ENCODE measurements around the gene MAST3.

The MAST3 gene

GRCh38 chr19:18117364-18117691, 19.8 kb downstream of the MAST3 start:
- Mint-ChIP-seq H3K4me1 (peaks cover 61% of the 10 kb centered on the region), H3K27me3 (no peaks in the 10 kb centered on the region), H3K27ac (peak overlapping the region; percentile 75 to 76), H3K9me3 (no peaks in the 10 kb centered on the region), H3K4me3 (peak overlapping the region; percentile 52 to 82)
- DNase-seq (no peak), ATAC-seq (no peak)

GRCh38 chr19:18117692-18118378, 20.3 kb downstream of the MAST3 start:
- Mint-ChIP-seq H3K4me1 (peaks cover 55% of the 10 kb centered on the region), H3K9me3 (no peaks in the 10 kb centered on the region), H3K4me3 (peak overlapping the region; percentile 82 to 93), H3K27ac (peak overlapping the region; percentile 72 to 83), H3K27me3 (no peaks in the 10 kb centered on the region)
- ATAC-seq, result peak; percentile 86
- peak; percentile 94 to 97 for DNase-seq

GRCh38 chr19:18118420-18119012, 20.9 kb downstream of the MAST3 start:
- no peaks in the 10 kb centered on the region for H3K9me3 Mint-ChIP-seq
- H3K4me1 Mint-ChIP-seq, result peaks cover 52% of the 10 kb centered on the region
- ATAC-seq (no peak), DNase-seq (no peak)
- H3K4me3 Mint-ChIP-seq, result peak overlapping the region; percentile 81 to 93
- no peaks in the 10 kb centered on the region for H3K27me3 Mint-ChIP-seq
- H3K27ac Mint-ChIP-seq, result peak overlapping the region; percentile 10 to 72

- H3K27ac Mint-ChIP-seq, result peak overlapping the region; percentile 91 to 97
- H3K9me3 Mint-ChIP-seq, result no peaks in the 10 kb centered on the region
- H3K27me3 Mint-ChIP-seq, result no peaks in the 10 kb centered on the region
- ATAC-seq (peak; percentile 57), DNase-seq (peak; percentile 41 to 50)
- peak overlapping the region; percentile 81 to 93 for H3K4me3 Mint-ChIP-seq
- H3K4me1 Mint-ChIP-seq, result peaks cover 52% of the 10 kb centered on the region
These were observed 21.6 kb downstream of the MAST3 start for GRCh38 chr19:18119013-18119716.

GRCh38 chr19:18119717-18120105, 22.1 kb downstream of the MAST3 start:
- H3K9me3 Mint-ChIP-seq, result no peaks in the 10 kb centered on the region

GRCh38 chr19:18120127-18120526, 22.5 kb downstream of the MAST3 start:
- Mint-ChIP-seq H3K27ac (peak overlapping the region; percentile 7 to 97), H3K9me3 (no peaks in the 10 kb centered on the region), H3K27me3 (no peaks in the 10 kb centered on the region), H3K4me1 (peaks cover 45% of the 10 kb centered on the region), H3K4me3 (peak overlapping the region; percentile 81 to 93)
- no peak for DNase-seq
- no peak for ATAC-seq

More at GRCh38 chr19:18119717-18120105, 22.1 kb downstream of the MAST3 start:
- Mint-ChIP-seq H3K4me1 (peaks cover 49% of the 10 kb centered on the region), H3K27ac (peak overlapping the region; percentile 7 to 97), H3K4me3 (peak overlapping the region; percentile 81 to 93), H3K27me3 (no peaks in the 10 kb centered on the region)
- DNase-seq, result peak; percentile 45 to 63
- ATAC-seq, result peak; percentile 63

GRCh38 chr19:18121166-18121565, 23.6 kb downstream of the MAST3 start:
- Mint-ChIP-seq H3K4me3 (no peak overlapping the region), H3K4me1 (peaks cover 38% of the 10 kb centered on the region), H3K27me3 (no peaks in the 10 kb centered on the region), H3K9me3 (no peaks in the 10 kb centered on the region), H3K27ac (no peak overlapping the region)
- DNase-seq (no peak), ATAC-seq (no peak)

- no peaks in the 10 kb centered on the region for H3K27me3 Mint-ChIP-seq
- no peaks in the 10 kb centered on the region for H3K9me3 Mint-ChIP-seq
- DNase-seq (no peak), ATAC-seq (no peak)
- peak overlapping the region in 1 of 2 donors; percentile 88 for H3K27ac Mint-ChIP-seq
- H3K4me1 Mint-ChIP-seq, result peaks cover 33% of the 10 kb centered on the region
- no peak overlapping the region for H3K4me3 Mint-ChIP-seq
These were observed 24.8 kb downstream of the MAST3 start for GRCh38 chr19:18122424-18122823.

GRCh38 chr19:18122860-18123795, 25.6 kb downstream of the MAST3 start:
- peak overlapping the region in 1 of 2 donors; percentile 67 for H3K27ac Mint-ChIP-seq
- no peaks in the 10 kb centered on the region for H3K9me3 Mint-ChIP-seq
- H3K27me3 Mint-ChIP-seq, result no peaks in the 10 kb centered on the region
- peaks cover 30% of the 10 kb centered on the region for H3K4me1 Mint-ChIP-seq
- no peak for DNase-seq
- H3K4me3 Mint-ChIP-seq, result no peak overlapping the region
- ATAC-seq, result no peak

GRCh38 chr19:18123819-18124218, 26.2 kb downstream of the MAST3 start:
- Mint-ChIP-seq H3K9me3 (no peaks in the 10 kb centered on the region), H3K4me3 (no peak overlapping the region), H3K27ac (no peak overlapping the region), H3K4me1 (peaks cover 28% of the 10 kb centered on the region), H3K27me3 (no peaks in the 10 kb centered on the region)
- ATAC-seq (no peak), DNase-seq (no peak)

- Mint-ChIP-seq H3K4me3 (no peak overlapping the region), H3K27ac (peak overlapping the region; percentile 25 to 85), H3K27me3 (no peaks in the 10 kb centered on the region), H3K9me3 (no peaks in the 10 kb centered on the region), H3K4me1 (peaks cover 7% of the 10 kb centered on the region)
- ATAC-seq (no peak), DNase-seq (no peak)
These were observed 28.5 kb downstream of the MAST3 start for GRCh38 chr19:18126097-18126496.

GRCh38 chr19:18128044-18128443, 30.5 kb downstream of the MAST3 start:
- H3K27me3 Mint-ChIP-seq, result no peaks in the 10 kb centered on the region
- H3K4me1 Mint-ChIP-seq, result peaks cover 7% of the 10 kb centered on the region
- H3K4me3 Mint-ChIP-seq, result no peak overlapping the region
- no peak overlapping the region for H3K27ac Mint-ChIP-seq
- H3K9me3 Mint-ChIP-seq, result no peaks in the 10 kb centered on the region
- DNase-seq (no peak), ATAC-seq (peak; percentile 76)

- no peak overlapping the region for H3K4me3 Mint-ChIP-seq
- no peak overlapping the region for H3K27ac Mint-ChIP-seq
- H3K27me3 Mint-ChIP-seq, result no peaks in the 10 kb centered on the region
- H3K4me1 Mint-ChIP-seq, result peaks cover 7% of the 10 kb centered on the region
- ATAC-seq, result no peak
- no peaks in the 10 kb centered on the region for H3K9me3 Mint-ChIP-seq
- no peak for DNase-seq
These were observed 31.2 kb downstream of the MAST3 start for GRCh38 chr19:18128805-18129204.

GRCh38 chr19:18130523-18131242, 33.1 kb downstream of the MAST3 start:
- ATAC-seq (no peak), DNase-seq (no peak)
- no peaks in the 10 kb centered on the region for H3K27me3 Mint-ChIP-seq
- no peak overlapping the region for H3K4me3 Mint-ChIP-seq
- no peaks in the 10 kb centered on the region for H3K9me3 Mint-ChIP-seq
- H3K27ac Mint-ChIP-seq, result peak overlapping the region in 1 of 2 donors; percentile 28
- peaks cover 7% of the 10 kb centered on the region for H3K4me1 Mint-ChIP-seq

Data from stimulated activated naive CD8-positive, alpha-beta T cell treated with anti-CD3 and anti-CD28 coated beads, Interleukin-15, amount 100 ng/mL, for 72 hours (primary cell).